Fibroblast of skin of right biceps (primary cell): ENCODE measurements around the gene MCCD1.
"Not testable (repeated sequence)": the region's sequence is repeated elsewhere in the genome, so short reads cannot be mapped to it uniquely, and the experiment has no call there.

Source experiments
- DNase-seq: peaks from one replicate; pipeline ENCODE4 v3.0.0-alpha.2; 2013

Gene MCCD1, protein sequence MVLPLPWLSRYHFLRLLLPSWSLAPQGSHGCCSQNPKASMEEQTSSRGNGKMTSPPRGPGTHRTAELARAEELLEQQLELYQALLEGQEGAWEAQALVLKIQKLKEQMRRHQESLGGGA

DNA sequence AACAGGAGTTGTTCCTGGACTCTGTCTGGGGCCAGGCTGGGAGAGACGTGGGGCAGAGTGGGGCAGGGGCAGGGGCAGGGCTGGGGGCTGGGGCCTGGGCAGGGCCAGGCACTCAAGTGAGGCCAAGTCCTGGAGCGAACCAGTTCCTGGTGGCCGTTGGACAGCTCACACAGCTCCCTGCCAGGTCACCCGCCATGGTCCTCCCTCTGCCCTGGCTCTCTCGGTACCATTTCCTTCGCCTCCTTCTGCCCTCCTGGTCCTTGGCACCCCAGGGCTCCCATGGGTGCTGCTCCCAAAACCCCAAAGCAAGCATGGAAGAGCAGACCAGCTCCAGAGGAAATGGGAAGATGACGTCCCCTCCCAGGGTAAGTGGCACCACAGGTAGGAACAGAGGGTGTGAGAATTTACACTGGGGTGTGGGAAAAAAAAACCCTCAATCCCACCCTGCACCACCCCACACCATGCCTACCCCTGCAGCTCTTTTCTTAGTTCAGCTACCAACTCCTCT, at the start of gene MCCD1:
MCCD1 (plus strand) TSS at position 142 of the 508 bp plus-strand sequence; CDS start at position 195, 53 bp downstream.
- DNase-seq: no peak

DNA sequence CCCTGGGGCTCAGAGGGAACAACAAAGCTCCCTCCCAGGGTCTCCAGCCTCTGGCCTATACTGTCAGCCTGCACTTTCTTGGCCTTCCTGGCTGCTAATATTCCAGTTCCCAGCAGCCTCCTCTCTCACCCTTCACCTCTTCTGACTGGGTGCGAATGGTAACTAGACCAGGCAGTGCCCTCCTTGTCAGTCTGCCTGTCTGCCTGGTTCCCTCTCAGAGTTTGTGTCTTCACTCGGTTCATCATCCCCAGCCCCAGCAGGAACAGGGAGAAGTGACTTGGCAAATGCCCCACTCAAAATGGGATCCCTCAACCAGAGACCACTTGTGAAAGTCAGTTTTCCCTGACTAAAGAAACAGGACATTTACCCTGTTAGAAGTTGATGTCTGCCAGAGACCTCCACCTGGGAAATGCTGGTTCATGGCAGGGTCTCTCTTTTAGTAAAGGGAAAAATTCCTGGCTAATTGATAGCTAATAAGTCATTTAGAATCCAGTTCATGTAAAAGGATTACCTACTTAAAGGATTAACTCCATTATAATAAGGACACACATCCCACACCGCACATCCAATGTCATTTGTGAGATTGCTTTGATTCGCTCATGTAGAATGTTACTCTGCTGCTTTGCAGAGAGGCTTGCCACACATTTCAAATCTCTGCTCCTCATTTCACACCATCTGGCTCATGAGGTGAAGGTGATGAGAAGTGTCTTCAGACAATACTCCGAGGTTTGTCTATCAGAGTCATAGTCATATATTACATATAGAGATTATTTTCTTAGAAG, 49.4 kb upstream of the MCCD1 start:
- DNase-seq: no peak

DNA sequence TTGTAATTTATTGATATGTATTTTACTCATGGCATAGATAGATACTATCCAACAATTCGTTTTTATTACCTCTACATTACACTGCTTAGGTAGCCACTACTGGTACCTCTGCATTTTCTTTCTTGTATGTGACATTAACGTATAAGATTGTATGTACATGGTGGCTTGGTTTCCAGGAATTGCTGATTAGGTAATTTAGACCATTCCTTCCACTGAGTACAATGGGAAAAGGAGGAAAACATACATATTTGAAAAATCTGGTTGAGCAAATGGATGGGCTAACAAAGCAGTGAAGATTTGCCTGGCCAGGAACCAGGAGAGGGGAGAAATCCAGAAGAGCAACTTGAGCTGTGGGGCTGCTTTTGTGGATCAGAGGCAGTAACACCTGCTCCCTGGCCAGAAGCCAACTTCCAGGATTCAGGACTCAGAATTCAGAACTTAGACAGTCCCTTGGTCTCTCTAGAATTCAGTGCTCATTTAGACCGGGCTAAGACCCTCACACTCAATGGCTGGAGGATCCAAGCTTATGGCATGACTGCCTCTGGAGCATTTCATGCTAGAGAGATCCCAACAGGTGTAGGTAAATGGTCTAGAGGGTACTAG, 48.7 kb upstream of the MCCD1 start:
- no peak for DNase-seq

DNA sequence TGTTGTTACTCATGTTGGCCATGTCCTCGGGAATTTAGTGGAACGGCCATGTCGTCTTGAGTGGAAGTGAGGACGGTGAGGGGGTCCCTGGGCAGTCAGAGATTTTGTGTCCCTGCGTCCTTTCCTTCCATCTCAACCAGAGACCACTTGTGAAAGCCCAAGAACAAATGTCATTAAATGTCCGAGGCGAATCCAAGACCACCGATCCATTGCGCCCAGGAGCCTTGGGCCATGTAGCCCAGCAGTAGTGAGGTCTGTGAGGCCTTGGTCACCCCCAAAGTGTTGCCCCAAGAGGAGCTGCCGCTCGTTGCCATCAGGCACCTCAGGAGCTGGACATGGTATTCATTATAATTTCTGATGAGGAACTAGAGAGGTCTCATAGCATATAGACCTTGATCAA, 48.2 kb upstream of the MCCD1 start:
- DNase-seq: no peak

DNA sequence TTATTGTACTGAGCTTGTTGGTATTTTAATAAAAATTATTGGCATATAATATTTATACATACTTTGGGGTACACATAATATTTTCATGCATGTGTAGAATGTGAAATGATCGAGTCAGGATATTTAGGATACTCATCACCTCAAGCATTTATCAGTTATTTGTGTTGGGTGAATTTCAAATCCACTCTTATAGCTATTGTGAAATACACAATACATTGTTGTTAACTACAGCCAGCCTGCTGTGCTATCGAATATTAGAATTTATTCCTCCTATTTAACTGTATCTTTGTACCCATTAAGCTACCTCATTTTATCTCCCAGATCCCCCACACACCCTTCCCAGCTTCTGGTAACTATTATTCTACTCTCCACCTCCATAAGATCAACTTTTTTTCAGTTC, 45.4 kb upstream of the MCCD1 start:
- no peak for DNase-seq

- peak; percentile 53 for DNase-seq
Measured at GRCh38 chr6:31485055-31485454, 43.7 kb upstream of the MCCD1 start.

DNA sequence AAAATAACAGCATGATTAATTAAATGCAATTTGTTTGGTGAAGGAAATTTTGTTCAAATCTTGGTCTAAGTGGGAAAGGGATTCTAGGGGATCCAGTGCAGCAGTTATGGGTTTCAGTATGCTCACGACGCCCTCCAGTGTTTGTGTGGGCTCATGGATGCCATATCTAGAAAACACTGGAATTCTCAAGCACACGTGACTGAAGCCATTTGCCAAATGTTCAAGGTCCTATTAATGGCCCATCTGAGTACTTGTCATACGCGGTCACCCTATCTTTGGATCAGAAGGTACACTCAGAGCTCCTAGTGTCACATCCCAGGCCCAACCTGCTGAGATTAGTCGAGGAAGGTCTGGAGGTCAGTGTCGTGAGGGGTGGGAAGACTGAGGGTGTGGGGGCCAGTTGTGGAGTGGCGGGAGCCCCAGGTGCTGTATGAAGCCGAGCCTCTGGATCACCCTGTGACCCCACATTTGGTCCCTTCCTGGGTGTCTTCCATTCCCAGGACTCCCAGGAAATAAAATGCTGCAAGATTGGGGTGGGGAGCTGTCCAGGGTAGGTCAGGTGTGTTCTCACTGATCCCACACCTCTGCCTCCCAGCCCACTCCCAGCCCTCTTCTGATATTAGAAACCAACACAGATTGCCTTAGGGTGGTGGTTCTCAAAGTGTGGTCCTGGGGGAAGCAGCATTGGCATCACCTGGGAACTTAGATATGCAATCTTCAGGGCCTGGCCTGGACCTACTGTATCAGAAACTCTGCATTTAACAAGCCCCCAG, 42.5 kb upstream of the MCCD1 start:
- DNase-seq: not testable (repeated sequence)

DNA sequence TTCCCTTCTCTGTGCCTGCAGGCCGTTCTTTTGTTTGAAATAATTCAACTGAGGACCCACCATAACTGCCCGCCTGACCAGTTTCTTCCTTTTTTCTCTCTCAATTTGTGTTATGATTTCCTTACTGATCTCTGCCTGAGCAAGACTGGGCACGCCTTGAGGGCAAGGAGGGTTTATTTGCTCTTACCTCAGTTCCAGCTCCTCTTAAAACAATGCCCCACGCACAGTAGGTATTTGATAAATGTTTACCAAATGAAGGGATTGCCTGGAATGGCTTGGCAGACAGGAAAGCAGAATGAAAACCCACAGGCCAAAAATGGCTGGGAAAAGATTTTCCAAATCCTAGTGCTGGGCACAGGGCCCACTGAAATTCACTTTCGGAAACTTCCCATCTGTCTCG, 41.1 kb upstream of the MCCD1 start:
- DNase-seq: not testable (repeated sequence)

DNA sequence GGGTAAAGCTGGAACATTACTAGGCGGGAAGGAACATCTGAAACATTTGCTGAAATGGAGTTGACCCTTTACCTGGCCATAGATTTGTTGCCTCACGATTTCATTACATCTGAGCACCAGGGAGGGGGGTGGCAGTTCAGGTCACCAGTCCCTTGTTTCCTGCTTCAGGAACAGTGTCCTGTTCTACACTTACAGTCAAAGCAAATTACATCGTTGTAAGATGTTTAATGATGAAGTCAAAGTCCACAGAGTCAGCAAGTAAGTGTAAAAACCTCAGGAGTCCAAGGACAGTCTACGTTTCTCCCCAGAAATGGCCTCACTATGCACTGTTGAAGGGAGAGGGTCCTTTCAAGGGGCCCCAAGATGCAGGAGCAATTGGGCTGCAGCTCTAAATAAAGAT, 39.7 kb upstream of the MCCD1 start:
- DNase-seq: no peak

DNA sequence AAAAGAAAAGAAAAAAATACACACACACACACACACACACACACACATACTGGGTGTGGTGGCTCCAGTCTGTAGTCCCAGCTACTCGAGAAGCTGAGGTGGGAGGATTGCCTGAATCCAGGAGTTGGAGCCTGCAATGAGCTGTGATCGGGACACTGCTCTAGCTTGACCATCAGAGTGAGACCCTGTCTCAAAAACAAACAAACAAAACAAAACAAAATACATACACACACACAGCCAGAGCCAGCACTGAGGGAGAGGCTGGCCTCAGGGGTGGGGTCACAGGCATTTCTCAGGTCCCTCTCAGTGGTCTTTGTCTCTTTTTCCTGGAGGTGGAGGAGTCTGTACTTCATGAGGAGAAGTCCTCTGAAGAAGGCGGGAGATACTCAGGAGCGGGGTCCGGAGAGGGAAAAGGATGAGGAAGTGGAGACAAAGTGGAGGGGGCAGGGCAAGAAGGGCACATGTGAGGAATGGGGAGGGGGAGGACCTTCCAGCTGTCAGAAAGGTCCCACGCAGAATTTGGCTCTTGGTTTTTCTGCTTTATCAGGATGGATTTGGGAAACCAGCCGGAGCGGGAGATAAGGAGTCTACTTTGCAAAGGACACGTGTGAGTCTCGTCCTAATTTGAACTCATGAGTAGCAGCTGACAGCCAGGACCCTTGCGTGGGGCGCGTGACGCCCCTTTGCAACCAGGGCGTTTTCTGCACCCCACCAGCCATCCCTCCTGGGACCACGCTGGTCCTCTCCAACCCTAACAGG, 38.5 kb upstream of the MCCD1 start:
- DNase-seq: no peak

DNA sequence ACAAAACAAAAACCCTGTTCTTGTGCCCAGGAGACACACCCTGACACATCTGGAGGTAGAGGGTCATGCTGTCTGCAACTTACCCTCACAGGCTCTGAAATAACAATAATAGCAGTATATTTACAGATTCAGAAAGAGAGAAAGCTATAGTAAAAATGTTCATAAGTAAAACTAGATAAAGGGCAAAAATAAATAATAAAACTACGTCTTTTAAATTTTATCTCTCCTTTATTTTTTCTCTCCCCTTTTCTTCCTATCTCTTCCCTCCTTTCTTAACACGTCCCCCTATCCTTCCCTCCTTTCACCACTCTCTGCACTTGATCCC, 35.2 kb upstream of the MCCD1 start:
- not testable (repeated sequence) for DNase-seq

DNA sequence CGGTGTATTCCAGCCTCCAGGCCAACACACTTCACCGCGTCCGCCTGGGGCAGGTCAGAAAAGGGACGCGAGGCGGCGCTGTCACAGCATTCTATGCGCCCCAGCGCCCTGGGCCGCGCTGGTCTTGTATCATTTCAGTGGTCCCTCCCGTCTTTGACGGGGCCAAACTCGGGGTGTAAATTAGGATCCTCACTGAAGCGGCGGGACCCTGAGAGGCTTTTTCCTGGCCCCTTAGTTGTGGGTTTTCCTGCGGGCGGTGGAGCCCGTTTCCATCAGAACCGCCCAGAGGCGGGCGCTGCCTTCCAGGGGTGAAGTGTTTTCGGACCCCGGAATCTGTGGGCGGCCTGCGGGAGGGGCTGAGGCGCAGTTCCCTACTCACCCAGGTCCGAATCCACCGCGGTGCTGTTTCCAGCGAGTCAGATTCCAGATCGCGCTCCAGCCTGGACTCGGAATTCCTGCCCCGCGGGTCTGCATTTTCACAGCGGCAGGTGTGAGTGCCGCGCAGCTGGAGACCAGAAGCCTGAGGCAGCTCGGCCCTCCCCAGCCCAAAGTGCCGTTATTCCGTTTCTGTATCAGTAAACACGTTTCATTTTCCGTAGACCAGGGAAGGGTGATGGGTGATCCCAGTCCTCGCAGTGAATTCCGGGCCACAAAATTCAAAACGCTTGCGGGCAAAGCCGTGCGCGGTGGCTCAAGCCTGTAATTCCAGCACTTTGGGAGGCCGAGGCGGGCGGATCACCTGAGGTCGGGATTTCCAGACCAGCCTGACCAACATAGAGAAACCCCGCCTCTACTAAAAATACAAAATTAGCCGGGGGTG, 34.7 kb upstream of the MCCD1 start:
- DNase-seq: peak; percentile 74

DNA sequence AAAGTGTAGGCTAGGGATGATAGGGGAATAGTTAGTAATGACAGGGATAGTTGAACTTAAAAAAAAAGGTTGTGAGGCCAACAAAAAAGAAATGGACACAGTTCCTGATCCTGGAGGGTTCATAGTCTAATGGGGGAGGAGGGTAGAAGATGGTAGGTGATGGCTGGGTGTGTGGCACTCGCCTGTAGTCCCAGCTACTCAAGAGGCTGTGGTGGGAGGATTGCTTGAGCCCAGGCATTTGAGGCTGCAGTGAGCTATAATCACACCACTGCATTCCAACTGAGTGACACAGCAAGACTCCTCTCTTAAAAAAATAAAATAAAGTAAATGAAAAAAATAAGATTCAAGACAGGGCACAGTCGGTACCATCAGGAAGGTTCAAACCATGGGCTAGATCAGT, 33.2 kb upstream of the MCCD1 start:
- DNase-seq: peak; percentile 77

DNA sequence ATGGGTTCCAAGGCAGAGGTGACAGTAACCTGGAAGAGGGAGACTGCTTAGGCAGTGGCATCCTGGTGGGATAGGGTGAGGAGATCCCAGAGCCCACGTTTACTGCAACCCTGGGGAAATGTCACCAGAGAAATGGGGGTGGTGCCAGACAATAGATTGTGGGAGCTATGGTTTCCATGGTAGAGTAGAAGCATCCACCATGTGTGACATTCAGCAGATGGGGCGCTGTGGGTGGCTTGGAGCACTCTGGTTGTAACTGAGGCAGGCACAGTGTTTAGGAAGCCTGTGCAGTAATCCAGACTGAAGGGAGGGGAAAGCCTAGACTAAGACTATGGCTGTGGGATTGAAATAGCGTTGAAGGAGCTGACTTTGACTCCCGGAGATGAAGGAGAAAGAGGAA, 31.9 kb upstream of the MCCD1 start:
- not testable (repeated sequence) for DNase-seq

GRCh38 chr6:31497531-31498476, 31.0 kb upstream of the MCCD1 start, which contains the start of gene MICB:
MICB (plus strand) TSS chr6:31498145; CDS start chr6:31498194, 49 bp downstream.
- peak; percentile 69 for DNase-seq

GRCh38 chr6:31498748-31499147, 30.0 kb upstream of the MCCD1 start:
- DNase-seq: no peak

- DNase-seq: not testable (repeated sequence)
Measured at GRCh38 chr6:31499648-31500047, 29.1 kb upstream of the MCCD1 start.

GRCh38 chr6:31502586-31502985, 26.2 kb upstream of the MCCD1 start:
- DNase-seq: no peak

DNA sequence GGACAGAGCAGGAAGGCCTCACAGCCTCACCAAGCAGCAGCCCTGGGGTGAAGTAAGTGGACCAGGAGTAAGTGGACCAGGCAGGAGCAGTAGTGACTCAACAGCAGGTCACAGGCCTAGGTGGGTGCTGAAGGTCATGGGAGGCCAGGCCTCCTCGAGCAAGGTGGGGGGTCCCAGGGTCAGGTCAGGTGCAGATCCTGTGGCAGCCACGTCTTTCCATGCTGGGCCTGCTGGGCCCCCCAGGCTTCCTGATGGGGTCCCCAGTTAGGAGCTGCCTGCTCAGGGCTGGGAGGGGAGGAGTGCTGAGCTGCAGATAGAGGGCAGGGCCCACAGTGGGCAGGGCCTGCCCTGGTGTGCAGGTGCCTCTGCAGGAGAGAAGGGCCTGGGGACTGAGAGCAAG, 19.7 kb upstream of the MCCD1 start:
- DNase-seq: not testable (repeated sequence)

- DNase-seq: no peak
Measured at GRCh38 chr6:31510007-31510406, 18.8 kb upstream of the MCCD1 start.
